Endometrium (tissue), 2 donors: ENCODE measurements around the gene KATNB1.
"Not testable (repeated sequence)": the region's sequence is repeated elsewhere in the genome, so short reads cannot be mapped to it uniquely, and the experiment has no call there.

Experiments used
- FAIRE-seq: peaks from 2 replicates; lab custom pipeline; 2012; peaks lifted over from hg19 to GRCh38; lab: Jason Lieb, UNC
- donor health status: control.
- donor health status: control.

KATNB1 gene

DNA sequence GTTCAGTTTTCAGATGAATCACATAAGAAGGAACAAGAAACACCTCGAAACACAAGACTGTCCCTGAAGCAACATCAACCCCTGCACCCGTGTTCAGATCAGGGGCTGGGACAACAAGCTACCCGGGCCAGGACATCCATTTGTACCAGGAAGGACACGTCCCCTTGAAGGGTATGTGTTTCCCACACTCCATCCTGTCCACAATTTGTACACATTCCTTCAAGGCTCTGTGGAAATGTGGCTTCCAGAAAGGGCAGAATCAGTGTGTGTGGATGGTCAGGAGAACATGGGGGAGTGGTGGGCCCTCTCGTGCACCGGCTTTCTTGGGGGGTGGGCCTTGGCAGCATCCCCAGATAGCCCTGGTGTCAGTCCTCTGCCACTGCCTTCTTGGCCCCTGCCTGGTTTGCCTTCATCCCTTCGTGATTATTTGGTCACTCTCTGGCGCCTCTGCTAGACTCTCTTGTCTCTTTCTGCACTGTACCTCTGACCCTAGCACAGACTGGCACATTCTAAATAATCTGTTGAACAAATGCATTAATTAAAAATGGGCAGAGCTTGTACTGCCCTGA is 56.4 kb downstream of the KATNB1 start:
- no peak for FAIRE-seq

DNA sequence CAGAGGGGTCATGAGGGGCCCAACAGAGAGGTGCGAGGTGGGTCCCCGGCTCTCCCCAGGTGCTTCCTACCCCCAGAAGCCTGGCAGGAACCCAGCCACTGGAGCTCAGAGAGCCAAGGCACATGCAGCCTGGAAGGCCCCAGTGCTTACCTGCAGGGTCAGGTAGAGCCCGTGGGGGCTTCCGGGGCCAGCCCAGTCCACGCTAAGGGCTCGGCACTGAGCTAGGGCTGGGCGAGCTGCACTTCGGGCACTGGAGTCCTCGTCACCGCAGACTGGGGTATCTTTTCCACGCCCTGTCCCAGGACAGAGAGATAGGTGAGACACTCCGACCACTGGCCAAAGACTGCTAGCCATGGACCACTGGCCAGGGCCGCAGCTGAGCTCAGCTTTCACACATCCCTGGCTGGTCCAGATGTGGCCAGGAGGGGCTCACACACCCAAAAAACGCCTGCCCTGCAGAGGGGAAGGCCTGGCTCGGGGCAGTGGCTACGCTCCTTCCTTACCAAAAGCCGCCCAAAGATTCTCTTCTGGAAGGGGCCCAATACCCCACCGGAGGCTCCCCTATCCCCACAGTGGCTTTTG is 59.4 kb downstream of the KATNB1 start:
- no peak for FAIRE-seq

DNA sequence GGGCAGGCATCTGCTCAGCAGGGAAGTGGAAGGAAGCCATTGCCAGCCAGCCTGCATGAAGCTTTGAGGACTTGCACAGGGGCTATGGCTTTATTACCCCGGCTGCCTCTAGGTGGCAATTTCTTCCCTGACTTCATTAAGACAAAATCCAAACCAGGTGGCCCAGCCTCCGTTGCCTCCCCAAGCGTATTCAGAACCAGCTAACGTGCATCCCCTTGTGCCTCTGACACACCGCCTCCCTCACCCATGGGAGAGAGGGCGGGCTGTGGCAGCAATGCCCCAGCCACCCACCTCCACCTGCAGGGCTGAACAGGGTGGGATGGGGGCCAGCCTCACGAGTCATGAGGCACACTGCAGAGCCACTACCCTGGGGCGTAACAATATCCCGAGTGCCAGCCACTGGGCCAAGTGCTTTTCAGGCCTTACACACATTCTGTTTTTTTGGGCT is 59.9 kb downstream of the KATNB1 start:
- no peak for FAIRE-seq

DNA sequence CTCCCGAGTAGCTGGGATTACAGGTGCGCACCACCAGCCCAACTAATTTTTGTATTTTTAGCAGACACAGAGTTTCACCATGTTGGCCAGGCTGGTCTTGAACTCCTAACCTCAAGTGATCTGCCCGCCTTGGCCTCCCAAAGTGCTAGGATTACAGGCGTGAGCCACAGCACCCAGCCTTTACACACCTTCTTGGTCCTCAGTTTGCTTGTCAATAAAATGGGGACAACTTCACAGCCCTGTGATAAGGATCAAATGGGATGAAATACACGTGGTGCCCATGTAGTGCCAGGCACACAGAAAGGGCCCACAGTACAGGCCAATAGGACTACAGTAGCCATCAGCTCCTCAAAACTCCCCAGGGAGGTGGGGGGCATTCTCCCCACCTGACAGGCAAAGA is 60.4 kb downstream of the KATNB1 start:
- FAIRE-seq, result not testable (repeated sequence)

DNA sequence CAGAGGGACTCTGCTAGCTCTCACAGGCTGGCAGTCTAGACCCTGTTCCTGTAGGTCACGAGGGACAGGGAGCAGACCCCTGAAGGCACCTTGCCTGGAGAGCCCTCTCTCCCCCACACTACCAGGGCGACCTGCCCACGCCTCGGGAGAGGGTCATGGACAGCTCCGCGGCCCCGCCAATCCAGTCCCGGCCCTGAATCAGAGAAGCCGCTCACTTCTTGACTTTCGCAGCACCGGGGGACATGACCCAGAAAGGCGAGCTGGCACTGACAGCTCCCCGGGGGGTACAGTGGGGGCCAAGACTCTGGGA is 61.6 kb downstream of the KATNB1 start:
- FAIRE-seq, result no peak

DNA sequence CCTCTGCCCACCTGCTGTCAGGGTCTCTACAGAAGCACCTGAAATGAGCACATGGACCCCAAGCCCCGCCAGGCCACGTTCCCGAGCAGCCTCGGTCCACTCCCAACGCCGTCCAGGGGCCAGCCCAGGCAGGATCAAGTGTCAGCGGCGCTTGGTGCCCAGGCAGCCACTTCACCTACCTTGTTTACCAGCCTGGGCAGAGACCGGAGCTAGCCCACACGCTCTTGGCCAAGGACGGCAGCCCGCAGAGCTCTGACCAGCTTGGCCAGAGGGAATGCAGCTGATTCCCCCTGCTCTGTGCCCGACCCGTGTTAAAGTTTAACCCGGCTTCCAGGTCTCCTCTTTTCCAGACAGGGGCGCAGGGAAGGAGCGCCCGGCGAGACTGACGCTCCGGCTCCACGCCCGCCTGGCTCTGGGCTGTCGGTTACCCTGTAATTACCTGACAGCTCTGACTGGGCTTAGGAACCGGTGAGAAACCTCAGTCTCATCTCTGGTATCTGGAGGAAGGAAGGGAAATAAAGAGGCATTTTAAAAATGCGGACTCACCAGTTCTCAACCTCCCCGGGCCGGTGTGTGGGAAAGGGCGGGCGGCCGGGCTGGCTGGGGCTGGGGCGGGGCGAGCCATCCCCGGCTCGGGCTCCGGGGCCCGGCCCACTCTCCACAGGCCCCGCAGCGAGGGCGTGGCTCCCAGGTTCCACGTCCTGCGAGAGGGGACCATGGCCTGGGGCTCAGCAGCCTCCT is 62.1 kb downstream of the KATNB1 start:
- FAIRE-seq, result no peak

DNA sequence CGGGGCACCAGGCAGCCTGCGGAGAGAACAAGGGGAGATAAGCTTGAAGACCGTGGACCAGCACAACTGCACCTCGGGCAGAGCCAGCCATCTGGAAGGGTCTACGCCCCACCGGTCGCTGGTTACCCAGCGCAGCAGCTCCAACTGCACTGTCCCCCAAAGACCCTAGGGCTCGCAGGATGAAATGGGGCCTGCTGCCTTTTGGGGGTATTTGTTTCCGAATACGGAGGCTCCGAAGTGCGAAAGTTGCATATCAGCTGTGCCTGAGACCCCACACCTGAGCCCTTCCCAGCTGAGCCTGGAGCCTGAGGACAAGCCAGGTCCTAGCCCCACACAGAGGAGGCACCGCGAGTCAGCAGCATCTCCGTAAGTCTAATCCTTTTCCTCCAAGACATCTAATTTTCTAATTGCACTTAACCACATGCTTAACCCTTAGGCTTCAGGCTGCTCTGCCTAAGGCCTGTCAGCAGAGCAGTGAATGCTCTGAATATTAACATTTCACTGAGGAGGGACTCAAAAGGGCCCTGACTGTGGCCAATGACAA is 62.8 kb downstream of the KATNB1 start:
- no peak for FAIRE-seq

DNA sequence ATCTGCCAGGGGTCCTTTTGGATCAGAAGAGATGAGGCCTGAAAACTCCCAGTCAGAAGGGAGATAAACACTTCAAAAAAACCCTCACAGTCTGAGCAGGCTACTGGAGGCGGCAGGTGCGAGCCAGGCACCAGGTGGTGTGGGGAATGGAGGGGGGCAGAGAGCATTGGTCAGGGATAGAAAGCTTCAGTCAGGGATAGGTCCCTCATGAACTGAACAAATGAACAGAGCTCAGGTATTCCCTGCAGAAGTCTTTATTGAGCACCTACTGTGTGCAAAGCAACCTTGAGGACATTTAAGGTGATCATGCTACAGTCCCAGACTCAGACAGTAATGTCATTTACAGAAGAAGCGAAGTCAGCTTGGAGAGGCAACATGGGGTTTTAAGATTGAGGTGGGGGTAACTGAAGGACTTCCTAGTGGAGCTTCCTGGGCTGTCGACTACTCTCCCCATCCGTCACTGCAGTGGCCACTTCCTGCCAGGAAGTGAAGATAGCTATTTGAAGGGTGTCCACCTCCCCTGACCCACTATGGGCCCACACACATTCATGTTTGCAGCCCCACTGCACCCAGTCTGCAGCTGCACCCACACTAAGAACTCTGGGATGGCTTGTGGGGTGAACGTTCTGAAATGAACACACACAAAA is 63.5 kb downstream of the KATNB1 start:
- no peak for FAIRE-seq

DNA sequence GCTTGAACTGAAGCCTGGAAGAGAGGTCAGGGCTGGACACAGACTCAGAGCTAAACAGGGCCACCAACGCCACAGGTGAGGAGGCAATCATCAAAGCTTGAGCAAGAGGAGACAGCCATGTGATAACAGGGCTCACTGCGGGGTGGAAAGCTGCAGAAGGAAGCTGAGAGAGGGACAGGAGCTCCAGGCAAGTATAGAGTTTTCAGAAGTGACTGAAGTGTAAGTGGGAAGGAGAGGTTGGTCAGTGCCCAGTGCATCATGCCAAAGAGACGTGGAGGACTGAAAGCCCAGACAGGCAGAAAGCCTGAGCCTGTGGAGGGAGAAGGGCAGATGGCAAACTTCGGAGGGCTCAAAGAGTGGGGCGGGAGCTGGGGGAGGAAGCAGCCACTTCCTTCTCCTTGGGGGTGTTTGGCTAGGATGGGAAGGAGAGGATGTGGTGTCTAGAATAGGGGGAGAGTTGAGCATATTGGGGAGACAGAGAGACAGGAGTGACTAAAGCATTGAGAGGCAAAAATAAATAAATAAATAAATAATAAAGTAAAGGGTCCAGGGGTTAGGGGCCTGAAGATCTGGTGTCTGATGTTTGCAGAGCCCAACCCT is 64.1 kb downstream of the KATNB1 start:
- no peak for FAIRE-seq

DNA sequence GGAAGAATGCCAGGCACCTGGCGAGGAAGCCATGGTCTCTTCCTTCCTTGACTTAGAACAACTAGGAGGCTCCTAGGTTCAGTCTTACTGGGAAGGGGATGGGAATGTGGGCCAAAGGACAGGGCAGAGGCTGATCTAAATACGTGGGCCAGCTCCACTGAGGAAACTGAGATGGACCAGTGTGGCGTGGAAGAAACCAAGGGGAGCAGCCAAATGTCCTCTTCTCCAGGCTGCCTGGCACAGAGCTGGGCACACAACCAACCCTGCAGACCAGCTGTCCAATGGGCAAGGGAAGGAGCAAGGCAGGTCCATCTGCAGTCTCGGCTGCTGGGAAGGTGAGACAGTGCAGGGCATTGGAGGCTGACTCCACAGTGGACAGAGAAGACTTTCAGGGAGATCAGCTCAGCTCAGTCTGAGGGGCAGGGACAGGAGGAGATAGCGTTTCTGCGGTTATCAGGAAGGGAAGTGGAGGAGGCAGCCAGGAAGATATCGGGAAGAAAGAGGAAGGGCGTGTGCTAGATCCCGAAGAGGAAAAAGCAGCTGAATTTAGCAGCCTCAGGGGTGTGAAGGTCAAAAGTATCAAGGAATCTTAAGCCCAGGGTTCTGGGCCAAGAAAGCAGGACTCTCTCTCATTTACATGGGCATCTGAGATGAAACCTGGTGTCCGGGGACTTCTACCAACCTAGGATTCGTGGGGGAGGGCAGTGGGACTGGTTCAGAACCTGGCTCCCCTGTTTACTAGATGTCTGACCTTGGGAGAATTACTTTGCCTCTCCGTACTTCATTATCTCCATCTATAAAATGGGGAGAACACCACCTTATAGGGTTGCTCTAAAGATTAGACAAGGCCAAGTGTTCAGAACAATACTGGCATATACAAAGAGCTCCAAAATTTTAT is 64.9 kb downstream of the KATNB1 start:
- FAIRE-seq, result no peak

DNA sequence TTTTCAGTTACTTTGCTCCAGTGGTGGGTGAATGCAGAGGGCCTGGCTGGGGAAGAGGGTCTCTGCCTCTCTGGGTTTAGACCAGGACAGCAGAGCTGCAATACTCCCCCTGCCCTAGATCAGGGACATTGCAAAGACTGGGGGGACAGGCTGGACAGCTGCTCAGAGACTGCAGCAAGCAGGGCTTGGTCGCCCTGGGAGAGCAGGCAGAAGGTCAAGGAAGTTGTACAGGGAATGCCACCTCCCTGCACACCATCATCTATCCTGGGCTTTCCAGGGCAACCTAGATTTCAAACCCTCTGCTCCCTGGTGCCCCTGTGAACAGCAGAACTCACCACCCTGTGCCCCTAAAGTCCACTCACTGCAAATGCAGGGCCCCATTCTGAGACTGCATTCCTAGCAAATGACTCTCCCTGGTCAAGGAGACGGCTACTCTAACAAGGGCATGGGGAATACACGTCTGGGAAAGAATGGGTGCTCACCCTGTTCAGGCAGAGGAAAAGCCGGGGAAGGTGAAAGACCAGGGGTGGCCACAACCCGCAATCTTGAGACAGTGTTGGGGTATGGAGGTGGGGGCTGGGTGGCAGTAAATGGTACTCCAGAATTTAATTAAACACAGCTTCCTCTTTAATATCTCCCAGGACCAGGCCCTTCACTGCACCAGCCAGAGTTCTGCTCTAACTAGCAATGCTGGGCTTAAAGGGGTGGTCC is 65.7 kb downstream of the KATNB1 start:
- no peak for FAIRE-seq

DNA sequence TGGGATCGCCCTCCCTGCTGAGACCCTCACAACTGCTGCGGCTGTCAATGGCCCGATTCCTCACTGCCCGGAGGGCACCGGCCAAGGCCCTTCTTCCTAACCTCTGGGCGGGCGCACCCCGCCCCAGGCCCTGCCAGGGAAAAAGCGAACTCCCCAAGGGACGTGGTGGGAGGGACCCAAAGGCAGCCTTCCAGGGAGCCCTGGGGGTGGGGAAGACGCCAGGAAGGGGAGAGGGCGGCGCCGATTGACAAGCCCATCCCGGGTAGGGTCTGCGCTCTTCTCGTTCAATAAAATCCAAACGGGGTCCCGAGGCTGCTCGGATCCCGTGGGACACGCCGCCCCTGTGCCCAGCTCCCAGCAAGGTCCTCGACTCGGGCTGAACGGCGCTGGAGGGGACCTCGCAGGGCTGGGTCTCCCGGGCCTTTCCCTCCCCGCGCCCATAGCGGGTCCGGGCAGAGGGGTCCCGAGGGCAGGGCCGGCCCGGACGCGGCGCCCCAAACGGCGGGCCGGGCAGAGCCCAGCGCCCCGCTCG is 66.3 kb downstream of the KATNB1 start:
- FAIRE-seq, result no peak

DNA sequence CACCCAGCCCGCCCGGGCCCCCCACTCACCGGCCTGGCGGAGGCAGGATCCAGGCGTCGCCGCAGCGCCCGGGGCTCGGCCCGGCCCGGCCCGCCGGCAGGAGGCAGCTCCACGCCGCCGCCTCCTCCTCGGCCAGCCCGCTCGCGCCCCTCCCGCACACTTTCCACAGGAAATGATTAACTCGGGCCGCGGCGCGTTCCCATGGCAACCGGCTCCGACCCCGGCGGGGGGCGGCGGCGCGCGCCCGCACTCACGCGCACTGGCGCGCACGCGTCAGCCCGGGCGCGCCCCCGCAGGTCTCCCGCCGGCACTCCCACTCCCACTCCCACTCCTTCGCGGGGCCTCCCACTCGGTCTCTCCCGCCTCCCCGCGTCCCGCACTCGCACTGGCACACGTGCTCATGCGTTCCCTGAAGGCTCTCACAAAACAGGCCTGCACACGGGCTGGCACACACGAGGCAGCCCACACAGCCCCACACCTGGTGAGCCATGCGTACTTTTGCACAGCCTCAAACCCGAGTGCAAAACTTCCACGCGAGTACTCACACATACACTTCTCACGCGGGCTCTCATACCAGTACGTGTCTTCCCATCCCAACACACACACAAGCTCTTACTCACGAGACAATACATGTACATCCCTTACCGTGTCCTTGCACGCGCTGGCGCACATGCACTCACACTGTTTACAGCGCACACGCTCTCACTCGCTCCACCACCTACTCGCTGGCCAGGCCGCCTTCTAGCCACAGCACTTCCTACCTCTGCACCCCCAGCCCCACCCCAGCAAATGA is 67.0 kb downstream of the KATNB1 start, which contains the start of gene KIFC3:
Gene KIFC3, minus strand, starts transcription at position 151 of the 793 bp plus-strand sequence. CDS start 4,248 bp downstream, outside the sequence.
- no peak for FAIRE-seq

DNA sequence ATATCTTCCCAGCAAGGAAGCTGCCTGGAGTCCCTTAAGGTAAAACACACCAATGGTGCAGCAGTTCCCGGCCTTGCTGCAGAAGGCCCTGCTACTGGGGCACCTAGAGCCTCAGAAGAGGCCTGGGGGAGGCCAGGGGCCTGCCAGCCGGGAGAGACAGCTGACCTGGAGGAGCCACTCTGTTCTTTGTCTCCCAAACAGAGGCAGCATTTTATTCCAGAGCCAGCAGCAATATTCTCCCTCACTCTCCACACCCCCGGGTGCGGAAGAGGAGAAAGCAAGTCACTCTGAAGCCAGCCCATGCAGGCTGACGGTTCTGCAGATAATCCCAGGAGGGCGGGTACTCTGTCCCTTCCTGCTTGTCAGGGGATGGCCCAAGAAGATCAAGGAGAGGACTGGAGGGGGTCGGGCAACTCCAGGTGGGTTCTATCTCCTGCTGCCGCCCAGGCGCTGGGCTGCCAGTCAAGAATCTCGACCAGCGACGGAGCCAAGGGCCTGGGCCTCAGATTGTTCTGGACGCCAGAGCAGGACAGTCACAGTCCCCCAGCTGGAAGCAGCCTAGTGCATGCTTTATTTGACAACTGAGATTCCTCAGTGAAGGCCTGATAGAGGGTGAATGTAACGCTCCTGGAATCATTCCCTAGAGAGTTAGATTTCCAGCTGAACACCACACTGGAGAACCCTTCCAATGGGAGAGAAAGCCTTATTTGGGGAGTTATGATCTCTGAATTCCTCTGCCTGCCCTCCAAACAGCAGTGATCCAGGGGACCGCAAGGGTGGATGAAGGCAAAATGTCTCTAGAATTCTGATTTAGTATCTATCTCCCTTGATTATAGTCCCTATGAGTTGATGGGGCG is 67.8 kb downstream of the KATNB1 start:
- FAIRE-seq, result no peak

DNA sequence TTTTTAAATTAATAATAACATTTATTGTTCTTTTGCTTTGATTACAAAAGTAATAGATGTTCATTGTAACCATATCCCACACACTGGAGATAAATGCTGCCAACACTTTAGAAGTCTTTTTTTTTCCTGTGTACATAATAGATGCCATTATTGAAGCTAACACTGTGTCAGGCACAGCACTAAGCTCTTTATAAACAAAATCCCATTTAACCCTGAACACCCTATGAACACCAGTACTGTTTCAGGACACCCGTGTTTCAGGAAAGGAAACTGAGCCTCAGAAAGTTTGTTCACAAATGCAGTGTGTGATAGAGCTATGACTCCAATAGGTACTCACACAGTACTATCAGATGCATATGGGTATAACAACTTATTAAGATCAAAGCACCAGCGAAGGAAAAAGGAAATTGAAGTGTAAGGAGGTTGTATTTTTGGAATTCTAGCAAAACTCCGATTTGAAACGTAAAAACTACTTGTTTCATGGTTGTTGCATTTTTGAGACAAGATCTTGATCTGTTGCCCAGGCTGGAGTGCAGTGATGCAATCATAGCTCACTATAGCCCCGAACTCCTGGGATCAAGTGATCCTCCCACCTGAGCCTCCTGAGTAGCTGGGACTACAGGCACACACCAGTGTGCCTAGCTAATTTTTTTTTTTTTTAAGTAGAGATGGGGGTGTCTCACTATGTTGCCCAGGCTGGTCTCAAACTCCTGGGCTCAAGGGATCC is 68.7 kb downstream of the KATNB1 start:
- no peak for FAIRE-seq

DNA sequence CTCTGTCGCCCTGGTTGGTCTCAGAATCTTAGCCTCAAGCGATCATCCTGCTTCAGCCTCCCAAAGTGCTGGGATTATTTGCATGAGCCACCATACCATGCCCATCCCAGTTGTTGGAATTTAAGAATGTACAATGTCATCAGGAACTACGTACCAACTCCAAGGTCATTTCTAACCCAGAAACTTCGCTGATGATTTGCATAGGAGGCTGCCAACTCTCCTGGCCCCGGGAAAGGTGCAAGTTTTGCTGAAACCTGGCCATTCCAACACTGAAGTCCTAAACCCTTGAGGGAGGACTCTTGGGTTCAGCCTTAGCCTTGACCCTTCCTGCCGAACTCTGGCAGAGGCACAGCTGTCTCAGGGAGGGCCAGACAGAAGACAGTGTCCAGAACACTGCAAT is 69.6 kb downstream of the KATNB1 start:
- no peak for FAIRE-seq
